IMR-90 (cell line): ENCODE measurements around the gene PID1. TPM values are rescaled to one million over a fixed set of nuclear protein-coding genes. Genes with fewer than 3 reads are reported as not detected.

Experiments
- ATAC-seq: fragments of 200-7000 bp; cut with Tn5 transposase; 2 replicates; pipeline ENCODE4 v1.9.1; 2020; ENCODE audit warnings: low read depth, mild to moderate bottlenecking, moderate library complexity
- BruUV-seq: library from RNA; stranded (reverse); fragments of 400-500 nt; replicated peaks from 2 replicates; lab custom pipeline; 2021; lab: Mats Ljungman, UMichigan
- CTCF ChIA-PET: fragments of 300-600 bp; formaldehyde crosslinking; extraction: SDS; loops from one replicate; lab custom pipeline; 2021; ENCODE audit warnings: antibody characterized with exemption; lab: Yijun Ruan, JAX
- POLR2A ChIA-PET: fragments of 300-600 bp; sonication (Branson Sonifier 250); formaldehyde crosslinking; loops from one replicate; lab custom pipeline; 2022; ENCODE audit warnings: antibody characterized with exemption; ENCODE audit not compliant: unreplicated experiment; lab: Charles Lee
- DNase-seq: peaks from one replicate; pipeline ENCODE4 v3.0.0; 2013
- H2AFZ ChIP-seq: replicated peaks from 2 replicates; pipeline ENCODE3; 2013; ENCODE audit warnings: low read length, mild to moderate bottlenecking; ENCODE audit not compliant: poor library complexity
- H2AK5ac ChIP-seq: 2 replicates; pipeline ENCODE4 v1.6.1; 2013; ENCODE audit warnings: low read depth, low read length, inconsistent platforms
- H2AK9ac ChIP-seq: replicated peaks from 2 replicates; pipeline ENCODE3; 2013; ENCODE audit warnings: mild to moderate bottlenecking, low read depth, low read length, moderate library complexity; ENCODE audit not compliant: poor library complexity
- H2BK120ac ChIP-seq: 2 replicates; pipeline ENCODE4 v1.6.1; 2013; ENCODE audit warnings: low read depth, low read length, inconsistent platforms
- H2BK15ac ChIP-seq: 3 replicates; pipeline ENCODE4 v1.6.1; 2013; ENCODE audit warnings: low read depth, low read length, inconsistent platforms
- H2BK20ac ChIP-seq: 2 replicates; pipeline ENCODE4 v1.6.1; 2013; ENCODE audit warnings: low read depth, mild to moderate bottlenecking, inconsistent platforms, low read length, moderate library complexity
- H2BK5ac ChIP-seq: 2 replicates; pipeline ENCODE4 v1.6.1; 2013; ENCODE audit warnings: mild to moderate bottlenecking, low read depth, low read length, inconsistent platforms; ENCODE audit not compliant: poor library complexity, severe bottlenecking
- H3K14ac ChIP-seq: replicated peaks from 2 replicates; pipeline ENCODE4 v1.6.1; 2013; ENCODE audit warnings: low read depth, low read length, inconsistent platforms
- H3K18ac ChIP-seq: 2 replicates; pipeline ENCODE4 v1.6.1; 2013; ENCODE audit warnings: low read depth, low read length, control low read depth
- H3K23ac ChIP-seq: 2 replicates; pipeline ENCODE4 v1.6.1; 2013; ENCODE audit warnings: low read depth, low read length, inconsistent platforms
- H3K27ac ChIP-seq: 2 replicates; pipeline ENCODE4 v1.5.1; 2013; ENCODE audit warnings: mild to moderate bottlenecking, control low read depth, low read length; ENCODE audit not compliant: insufficient read depth
- H3K27me3 ChIP-seq: 2 replicates; pipeline ENCODE4 v1.6.1; 2013; ENCODE audit warnings: low read length; ENCODE audit not compliant: control insufficient read depth, insufficient read depth
- H3K36me3 ChIP-seq: 2 replicates; pipeline ENCODE4 v1.6.1; 2013; ENCODE audit warnings: low read length, mixed read lengths; ENCODE audit not compliant: control insufficient read depth, insufficient read depth
- H3K4ac ChIP-seq: 2 replicates; pipeline ENCODE4 v1.6.1; 2013; ENCODE audit warnings: low read depth, low read length, inconsistent platforms
- H3K4me1 ChIP-seq: 2 replicates; pipeline ENCODE4 v1.6.1; 2013; ENCODE audit warnings: low read length, mixed read lengths; ENCODE audit not compliant: control insufficient read depth, insufficient read depth
- H3K4me2 ChIP-seq: 2 replicates; pipeline ENCODE4 v1.6.1; 2013; ENCODE audit warnings: low read depth, mild to moderate bottlenecking, control low read depth, low read length, moderate library complexity
- H3K4me3 ChIP-seq: 2 replicates; pipeline ENCODE4 v1.5.1; 2013; ENCODE audit warnings: low read depth, mild to moderate bottlenecking, control low read depth, low read length, moderate library complexity; ENCODE audit not compliant: insufficient read depth
- H3K56ac ChIP-seq: 2 replicates; pipeline ENCODE4 v1.6.1; 2013; ENCODE audit warnings: low read length, inconsistent platforms; ENCODE audit not compliant: insufficient read depth; ENCODE audit errors: extremely low read depth
- H3K79me1 ChIP-seq, 2 experiments: 2 replicates each; pipeline ENCODE4 v1.6.1; 2013; ENCODE audit warnings: low read length in 2 of 2, inconsistent platforms in 1 of 2, low read depth in 1 of 2
- H3K9ac ChIP-seq: 2 replicates; pipeline ENCODE4 v1.6.1; 2013; ENCODE audit warnings: low read depth, low read length, control low read depth
- H3K9me1 ChIP-seq: 2 replicates; pipeline ENCODE4 v1.6.1; 2013; ENCODE audit warnings: low read length, inconsistent platforms; ENCODE audit not compliant: insufficient read depth
- H3K9me3 ChIP-seq: 2 replicates; pipeline ENCODE4 v1.6.1; 2013; ENCODE audit warnings: low read length; ENCODE audit not compliant: control insufficient read depth, insufficient read depth
- H4K20me1 ChIP-seq: 2 replicates; pipeline ENCODE4 v1.6.1; 2013; ENCODE audit warnings: low read length, inconsistent platforms; ENCODE audit not compliant: insufficient read depth
- H4K5ac ChIP-seq: 2 replicates; pipeline ENCODE4 v1.6.1; 2013; ENCODE audit warnings: mild to moderate bottlenecking, low read depth, low read length, control low read depth
- H4K8ac ChIP-seq, 2 experiments: 2 replicates each; pipeline ENCODE4 v1.6.1; 2013; ENCODE audit warnings: low read depth in 2 of 2, low read length in 2 of 2, control low read depth in 1 of 2, inconsistent platforms in 1 of 2
- H4K91ac ChIP-seq: 2 replicates; pipeline ENCODE4 v1.6.1; 2013; ENCODE audit warnings: low read depth, low read length, inconsistent platforms; ENCODE audit not compliant: insufficient read depth
- CEBPB ChIP-seq: IDR thresholded peaks from 2 replicates; pipeline ENCODE4 v1.6.1; 2012; ENCODE audit warnings: low read depth, low read length, improper control_type of control experiment
- CHD1 ChIP-seq: IDR thresholded peaks from 2 replicates; pipeline ENCODE4 v1.6.1; 2012; ENCODE audit warnings: low read depth, low read length, improper control_type of control experiment
- MAFK ChIP-seq: IDR thresholded peaks from 2 replicates; pipeline ENCODE4 v1.6.1; 2012; ENCODE audit warnings: low read depth, low read length, improper control_type of control experiment
- MAZ ChIP-seq: IDR thresholded peaks from 2 replicates; pipeline ENCODE4 v1.6.1; 2012; ENCODE audit warnings: low read depth, mild to moderate bottlenecking, low read length, improper control_type of control experiment, moderate library complexity, borderline replicate concordance
- RAD21 ChIP-seq: IDR thresholded peaks from 2 replicates; pipeline ENCODE4 v1.6.1; 2012; ENCODE audit warnings: low read length, improper control_type of control experiment
- RCOR1 ChIP-seq: IDR thresholded peaks from 2 replicates; pipeline ENCODE4 v1.6.1; 2012; ENCODE audit warnings: mild to moderate bottlenecking, low read length, improper control_type of control experiment; ENCODE audit not compliant: insufficient replicate concordance
- RFX5 ChIP-seq: IDR thresholded peaks from 2 replicates; pipeline ENCODE4 v1.8.0; 2012; ENCODE audit warnings: low read depth, mild to moderate bottlenecking, low read length, moderate library complexity
- USF2 ChIP-seq: fragments of 150-350 bp; IDR thresholded peaks from 2 replicates; pipeline ENCODE4 v1.6.1; 2017; ENCODE audit warnings: mild to moderate bottlenecking, antibody characterized with exemption, low read length, low read depth
- WGBS, 2 experiments: methylation state at CpG; one replicate each; pipeline versions ENCODE4 v1.1.5 to v1.1.7; 2013; ENCODE audit warnings: missing lambda C conversion rate in 2 of 2; ENCODE audit not compliant: insufficient read length in 1 of 2; ENCODE audit errors: extremely low coverage in 2 of 2; 5-methylcytosine and 5-hydroxymethylcytosine counted together
- dilution Hi-C: fragments of 300-500 bp; cut with HindIII; formaldehyde crosslinking; loops from one replicate; pipeline ENCODE4 v1.14.3; 2018; ENCODE audit warnings: low sequenced_read_pairs; ENCODE audit not compliant: unreplicated experiment
- in situ Hi-C: fragments of 300-500 bp; cut with MboI; formaldehyde crosslinking; loops from 3 replicates; pipeline ENCODE4 v1.14.3; 2019; ENCODE audit warnings: low sequenced_read_pairs, inconsistent platforms, mixed read lengths
- intact Hi-C: fragments of 100-400 bp; cut with micrococcal nuclease; formaldehyde crosslinking; loops from 2 replicates; pipeline ENCODE4 v1.10.0; 2022
- polyA plus RNA-seq, 3 experiments: library from polyadenylated mRNA; depleted of rRNA; stranded (reverse); fragments of >200 nt; gene quantifications; 2 replicates each; pipeline ENCODE4 v1.2.3, GENCODE V29; 2012; ENCODE audit warnings: low replicate concordance in 1 of 3
- total RNA-seq: library from RNA; depleted of rRNA; stranded (reverse); fragments of >200 nt; gene quantifications from 2 replicates; pipeline ENCODE4 v1.2.3, GENCODE V29; 2012

PID1 gene
- total and polyA plus RNA-seq, 2 of the 4 experiments (the other 2 are of a cell fraction): 0.90 to 1.9 TPM

- DNase-seq (peak; percentile 22), ATAC-seq (no peak; the same call in 1 of the 2 replicates)
- Histone ChIP-seq H3K27ac (no peak overlapping the region), H3K14ac (no peak overlapping the region), H3K9me3 (peaks cover 2% of the 10 kb centered on the region; the same call in 1 of the 2 replicates), H3K23ac (no peak overlapping the region), H4K20me1 (no peaks in the 10 kb centered on the region), H3K79me1 (no peaks in the 10 kb centered on the region), H3K4me2 (no peak overlapping the region; the same call in 1 of the 2 replicates), H3K36me3 (no peaks in the 10 kb centered on the region), H4K91ac (no peak overlapping the region), H2AK5ac (no peak overlapping the region), H3K4me3 (no peak overlapping the region), H2AK9ac (no peak overlapping the region), H3K18ac (no peak overlapping the region), H2BK5ac (no peak overlapping the region), H3K9ac (no peak overlapping the region), H4K5ac (no peak overlapping the region), H3K4me1 (no peaks in the 10 kb centered on the region), H2BK120ac (no peak overlapping the region), H2AFZ (no peak overlapping the region), H3K4ac (no peak overlapping the region), H3K9me1 (no peaks in the 10 kb centered on the region), H2BK20ac (no peak overlapping the region), H3K56ac (no peak overlapping the region), H4K8ac (no peak overlapping the region), H2BK15ac (no peak overlapping the region), H3K27me3 (no peaks in the 10 kb centered on the region)
- WGBS, 2 experiments: no CpG with 5 or more reads among the region's 2 CpGs
- intact Hi-C loops (no loop called here), dilution Hi-C loops (no loop called here), in situ Hi-C loops (no loop called here)
- POLR2A ChIA-PET: no interaction called here
- no TSS peak for BruUV-seq
- CTCF ChIA-PET: no interaction called here
- no peak for TF ChIP-seq CEBPB
- TF ChIP-seq RFX5: no peak
- no peak for TF ChIP-seq CHD1
- no peak for TF ChIP-seq MAFK
- no peak for TF ChIP-seq MAZ
- TF ChIP-seq RCOR1: no peak
- no peak for TF ChIP-seq USF2
- TF ChIP-seq RAD21: no peak
Measured at GRCh38 chr2:229243890-229244560, 27.1 kb downstream of the PID1 start.
